ENCODE results near the gene GNA12. TPM values are rescaled to one million over a fixed set of nuclear protein-coding genes. Genes with fewer than 3 reads are reported as not detected.

GNA12 gene
- total and polyA plus RNA-seq, 8 donors: 2.0 to 54.6 (median 22.0) TPM

- no peak for DNase-seq
- no peaks in the 10 kb centered on the region for H3K27me3 ChIP-seq
- no peaks in the 10 kb centered on the region for H3K36me3 ChIP-seq
- no peak for TF ChIP-seq POLR2A (IDR thresholded peaks at IDR 0.05)
- TF ChIP-seq CTCF (IDR thresholded peaks at IDR 0.05): no peak
- TF ChIP-seq POLR2AphosphoS5 (IDR thresholded peaks at IDR 0.05): no peak
- no peak for TF ChIP-seq EP300 (IDR thresholded peaks at IDR 0.05)
- 88 to 92% (median 90%) methylated on average over 16 of the region's 16 CpGs for WGBS, 5 donors
- no peaks in the 10 kb centered on the region for H3K9me3 ChIP-seq
- no peak overlapping the region for H3K27ac ChIP-seq
- H3K4me1 ChIP-seq: peaks cover 8 to 66% (median 39%) of the 10 kb centered on the region in 4 donors
- intact Hi-C loops (cut with DNase I; ENCODE audit: low total_unique reads): no loop called here
- no peak overlapping the region for H3K4me3 ChIP-seq
Measured at GRCh38 chr7:2815875-2816245, 28.2 kb downstream of the GNA12 start.

- H3K36me3 ChIP-seq: no peaks in the 10 kb centered on the region
- DNase-seq: no peak
- WGBS, 5 donors: 91 to 95% (median 93%) methylated on average over 31 of the region's 31 CpGs
- no peak overlapping the region for H3K4me3 ChIP-seq
- H3K27ac ChIP-seq: peak overlapping the region in 4 of 5 donors; percentile 10 to 80 (median 36)
- H3K4me1 ChIP-seq: peaks cover 8 to 66% (median 39%) of the 10 kb centered on the region in 4 donors
- intact Hi-C loops (cut with DNase I; ENCODE audit: low total_unique reads): no loop called here
- no peak for TF ChIP-seq EP300 (IDR thresholded peaks at IDR 0.05)
- TF ChIP-seq POLR2A (IDR thresholded peaks at IDR 0.05): no peak
- no peak for TF ChIP-seq CTCF (IDR thresholded peaks at IDR 0.05)
- no peaks in the 10 kb centered on the region for H3K27me3 ChIP-seq
- H3K9me3 ChIP-seq: no peaks in the 10 kb centered on the region
Measured at GRCh38 chr7:2814946-2815874, 28.9 kb downstream of the GNA12 start.

GRCh38 chr7:2814186-2814945 lies 29.7 kb downstream of the GNA12 start:
- intact Hi-C loops (cut with DNase I; ENCODE audit: low total_unique reads): no loop called here
- Histone ChIP-seq H3K27me3 (no peaks in the 10 kb centered on the region), H3K9me3 (no peaks in the 10 kb centered on the region), H3K4me1 (peaks cover 8 to 67% (median 37%) of the 10 kb centered on the region in 4 donors), H3K4me3 (no peak overlapping the region), H3K27ac (peak overlapping the region; percentile 10 to 80 (median 27)), H3K36me3 (no peaks in the 10 kb centered on the region)
- DNase-seq: peak in 1 of 2 donors; percentile 20
- 74 to 85% (median 82%) methylated on average over 16 of the region's 16 CpGs for whole genome bisulfite sequencing, 5 donors
- TF ChIP-seq POLR2A (IDR thresholded peaks at IDR 0.05) (no peak), CTCF (IDR thresholded peaks at IDR 0.05) (no peak), POLR2AphosphoS5 (IDR thresholded peaks at IDR 0.05) (no peak), EP300 (IDR thresholded peaks at IDR 0.05) (no peak)

- Histone ChIP-seq H3K27me3 (no peaks in the 10 kb centered on the region), H3K27ac (peak overlapping the region; percentile 12 to 80 (median 32)), H3K4me1 (peaks cover 2 to 67% (median 32%) of the 10 kb centered on the region in 4 donors), H3K36me3 (no peaks in the 10 kb centered on the region), H3K9me3 (no peaks in the 10 kb centered on the region), H3K4me3 (no peak overlapping the region)
- peak in 1 of 2 donors; percentile 17 for DNase-seq
- intact Hi-C loops (cut with DNase I; ENCODE audit: low total_unique reads): no loop called here
- TF ChIP-seq POLR2AphosphoS5 (IDR thresholded peaks at IDR 0.05): no peak
- no peak for TF ChIP-seq CTCF (IDR thresholded peaks at IDR 0.05)
- TF ChIP-seq EP300 (IDR thresholded peaks at IDR 0.05): no peak
- no peak for TF ChIP-seq POLR2A (IDR thresholded peaks at IDR 0.05)
- WGBS, 5 donors: 80 to 87% (median 81%) methylated on average over 12 to 20 of the region's 20 CpGs
Measured at GRCh38 chr7:2813350-2814185, 30.5 kb downstream of the GNA12 start.

All from stomach (tissue), 9 donors.